Osteocyte (in vitro differentiated cells): ENCODE measurements around the gene TRIM14. TPM values are rescaled to one million over a fixed set of nuclear protein-coding genes. Genes with fewer than 3 reads are reported as not detected.

Experiments used
- total RNA-seq: library from RNA; stranded (reverse); gene quantifications from 2 replicates; pipeline ENCODE4 v1.2.1, GENCODE V29; 2021

The TRIM14 gene
- total RNA-seq, 1 donor from 2014 or later, result 0.48 TPM

Other genes with a start within 250 kb of the TRIM14 start
- gene TRMO, start 196.7 kb downstream of the TRIM14 start, total RNA-seq, result 10.6 and 15.3 TPM in 2 replicates
- gene HEMGN, start 181.1 kb downstream of the TRIM14 start, total RNA-seq, result not detected in 2 replicates
- gene ANP32B, start 135.9 kb downstream of the TRIM14 start, total RNA-seq, result 114 and 117 TPM in 2 replicates
- 43.4 and 43.9 TPM in 2 replicates for gene NANS, start 62.5 kb downstream of the TRIM14 start, total RNA-seq
- gene CORO2A, start 73.4 kb upstream of the TRIM14 start, total RNA-seq, result 1.6 and 1.8 TPM in 2 replicates
- 23.7 and 25.6 TPM in 2 replicates for gene TBC1D2, start 136.4 kb upstream of the TRIM14 start, total RNA-seq